Right renal pelvis (tissue), 4 donors: ENCODE results near the gene EXPH5. TPM values are rescaled to one million over a fixed set of nuclear protein-coding genes. Genes with fewer than 3 reads are reported as not detected.
A peak's percentile ranks its signal among the peaks of the same experiment; 100 is the strongest.

Experiments
- DNase-seq, 4 donors: peaks; one replicate each; pipeline ENCODE4 v3.0.0-alpha.2; 2013; ENCODE audit warnings: low read depth in 4 of 4, low spot score in 3 of 4, missing footprints in 1 of 4
- polyA plus RNA-seq, 4 donors: library from polyadenylated mRNA; unstranded; fragments of 120-200 nt; gene quantifications; one replicate each; pipeline ENCODE4 v1.2.1, GENCODE V29; 2013; ENCODE audit not compliant: insufficient read length in 4 of 4

EXPH5 gene
- polyA plus RNA-seq, 4 donors: 2.7 to 4.2 (median 3.4) TPM

DNA sequence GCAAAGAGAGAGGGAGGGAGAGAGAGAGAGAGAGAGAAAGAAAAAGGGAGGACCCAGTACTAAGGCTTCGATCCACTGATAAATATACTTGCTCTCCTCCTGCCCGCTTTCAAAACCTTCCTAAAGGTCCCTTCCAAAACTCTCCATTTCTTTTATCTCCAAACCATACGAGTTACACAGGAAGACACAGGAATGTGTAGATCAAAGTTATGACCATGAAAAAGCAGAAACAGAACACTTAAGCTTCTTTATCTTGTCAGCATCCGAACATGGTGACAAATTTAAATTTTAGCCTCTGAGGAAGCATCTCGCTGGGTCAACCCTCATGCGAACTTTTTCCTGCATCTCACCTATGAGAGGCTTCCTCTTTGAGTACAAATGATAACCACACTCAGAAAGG, 66.2 kb downstream of the EXPH5 start:
- DNase-seq: no peak

DNA sequence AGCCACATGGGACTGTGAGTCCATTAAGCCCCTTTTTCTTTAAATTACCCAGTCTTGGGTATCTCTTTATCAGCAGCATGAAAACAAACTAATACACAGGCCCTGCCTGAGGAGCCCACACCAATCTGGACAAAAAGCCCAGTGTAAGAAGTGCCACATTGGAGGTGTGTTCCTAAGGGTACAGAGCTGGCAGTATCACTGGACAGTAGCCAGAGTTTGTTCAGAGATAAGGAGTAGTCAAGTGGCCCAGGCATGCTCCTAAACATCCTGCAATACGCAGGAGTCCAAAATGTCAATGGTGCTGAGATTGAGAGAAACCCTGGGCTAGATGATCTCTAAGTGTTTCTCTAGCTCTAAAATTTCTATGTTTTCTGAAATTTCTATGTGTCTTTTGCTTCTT, 68.4 kb downstream of the EXPH5 start:
- DNase-seq: no peak

DNA sequence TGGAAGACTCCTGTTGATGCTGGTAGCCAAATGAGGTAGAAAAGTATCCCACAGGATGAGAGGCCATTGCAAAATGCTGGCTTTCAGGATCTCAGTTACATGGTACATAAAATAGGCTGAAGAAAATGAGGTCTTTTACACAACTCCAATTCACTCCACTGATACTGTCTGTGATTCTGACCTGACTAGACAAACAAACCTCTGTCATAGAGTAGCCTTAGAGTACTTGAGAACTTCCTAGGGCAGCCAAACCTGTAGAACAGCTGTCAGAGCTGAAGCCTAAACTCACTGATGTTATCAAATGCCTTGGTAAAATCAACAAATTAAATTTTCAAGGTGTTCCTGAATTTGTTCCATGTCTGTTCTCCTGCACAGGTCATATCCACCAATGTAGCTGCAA, 69.1 kb downstream of the EXPH5 start:
- no peak for DNase-seq

DNA sequence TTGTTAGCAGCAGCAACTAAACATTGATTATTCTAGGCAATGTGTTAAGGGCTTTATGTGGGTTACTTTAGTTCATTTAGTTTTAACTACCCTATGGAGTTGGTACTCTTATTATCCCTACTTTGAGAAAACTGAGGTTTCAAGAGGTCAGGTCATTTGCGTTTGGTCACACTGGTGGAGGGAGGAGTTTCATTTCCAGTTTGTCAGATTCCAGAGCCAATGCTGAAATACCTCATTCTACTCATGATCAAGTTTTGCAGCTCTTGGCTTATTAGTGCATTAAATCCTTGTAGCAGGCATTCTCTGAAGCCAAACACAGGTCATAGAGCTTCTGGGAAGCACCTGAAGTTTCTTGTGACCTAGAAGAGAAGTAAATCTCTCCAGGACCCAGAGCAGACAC, 71.2 kb downstream of the EXPH5 start:
- no peak for DNase-seq

DNA sequence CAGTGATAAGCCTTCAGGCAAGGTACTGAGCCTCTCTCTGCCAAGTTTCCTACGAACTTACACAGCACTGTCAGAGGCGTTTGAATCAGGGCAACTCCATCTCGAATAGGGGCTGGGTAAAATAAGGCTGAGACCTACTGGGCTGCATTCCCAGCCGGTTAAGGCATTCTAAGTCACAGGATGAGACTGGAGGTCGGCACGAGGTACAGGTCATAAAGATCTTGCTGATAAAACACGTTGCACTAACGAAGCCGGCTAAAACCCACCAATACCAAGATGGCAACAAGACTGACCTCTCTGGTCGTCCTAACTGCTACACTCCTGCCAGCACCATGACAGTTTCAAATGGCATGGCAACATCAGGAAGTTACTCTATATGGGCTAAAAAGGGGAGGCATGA, 75.0 kb downstream of the EXPH5 start:
- DNase-seq: no peak

DNA sequence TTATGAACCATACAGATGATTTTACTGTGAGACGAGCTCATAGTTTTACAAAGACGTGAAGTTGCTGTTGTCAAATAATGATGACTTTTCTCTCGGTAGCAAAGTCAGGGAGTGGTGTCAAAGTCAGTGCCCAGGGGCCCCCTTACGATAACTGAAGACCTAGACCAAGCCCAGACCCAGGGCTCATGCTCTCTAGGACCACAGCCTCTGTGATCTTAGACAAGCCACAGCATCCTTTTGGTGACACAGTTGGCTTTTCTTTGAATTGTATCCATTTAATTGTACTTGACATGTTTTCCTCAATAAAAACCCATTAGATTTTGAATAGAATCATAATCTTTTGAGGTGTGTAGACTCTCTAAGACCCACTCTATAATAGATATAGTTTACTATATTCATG, 77.4 kb downstream of the EXPH5 start:
- DNase-seq: no peak

DNA sequence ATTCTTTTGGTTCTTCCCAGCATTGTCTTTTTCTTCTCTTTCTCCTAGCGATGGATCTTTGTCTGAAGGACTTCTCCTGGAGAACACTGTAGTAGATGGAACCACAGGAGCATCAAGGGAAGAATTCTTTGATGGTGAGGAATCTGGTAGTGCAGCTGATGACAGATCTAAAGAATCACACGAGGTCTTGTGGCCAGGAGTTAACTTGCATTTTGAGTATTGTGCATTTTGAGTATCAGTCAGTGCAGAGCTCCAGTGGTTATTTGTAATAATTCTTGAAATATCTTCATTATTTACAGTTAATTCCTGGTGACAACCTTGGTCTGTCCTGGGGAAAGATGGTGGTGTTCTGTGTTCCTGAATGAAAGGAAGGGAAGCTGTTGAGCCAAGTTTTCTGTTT, 80.9 kb downstream of the EXPH5 start:
- DNase-seq: no peak

DNA sequence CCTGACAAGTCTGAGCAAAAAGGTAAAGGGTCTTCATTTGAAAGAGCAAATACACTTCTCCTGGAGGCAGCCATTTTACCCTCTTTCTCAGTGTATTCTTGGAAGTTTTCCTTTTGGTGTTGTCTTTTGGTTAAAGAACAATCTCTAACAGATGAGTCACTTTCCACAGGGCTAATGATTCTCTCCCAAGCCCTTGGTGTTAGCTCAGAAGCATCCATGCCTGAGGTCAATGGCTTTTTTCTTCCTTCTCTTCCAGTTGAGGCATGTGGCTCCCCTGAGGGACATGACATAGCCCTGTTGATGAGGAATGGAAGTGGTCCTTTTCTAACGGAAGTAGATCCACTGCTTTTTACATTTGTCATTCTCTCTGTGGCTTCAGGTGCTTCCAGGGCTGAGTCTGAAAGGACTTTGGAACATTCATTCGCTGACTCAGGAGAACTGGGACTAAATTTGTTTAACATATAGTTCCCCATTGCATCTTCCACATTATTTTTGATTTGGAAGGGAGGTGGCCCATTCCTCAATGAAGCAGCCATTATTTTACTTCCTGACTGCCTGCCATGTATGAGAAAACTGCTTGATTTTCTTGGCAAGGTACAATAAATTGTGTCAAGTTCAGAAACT, 81.6 kb downstream of the EXPH5 start:
- no peak for DNase-seq

DNA sequence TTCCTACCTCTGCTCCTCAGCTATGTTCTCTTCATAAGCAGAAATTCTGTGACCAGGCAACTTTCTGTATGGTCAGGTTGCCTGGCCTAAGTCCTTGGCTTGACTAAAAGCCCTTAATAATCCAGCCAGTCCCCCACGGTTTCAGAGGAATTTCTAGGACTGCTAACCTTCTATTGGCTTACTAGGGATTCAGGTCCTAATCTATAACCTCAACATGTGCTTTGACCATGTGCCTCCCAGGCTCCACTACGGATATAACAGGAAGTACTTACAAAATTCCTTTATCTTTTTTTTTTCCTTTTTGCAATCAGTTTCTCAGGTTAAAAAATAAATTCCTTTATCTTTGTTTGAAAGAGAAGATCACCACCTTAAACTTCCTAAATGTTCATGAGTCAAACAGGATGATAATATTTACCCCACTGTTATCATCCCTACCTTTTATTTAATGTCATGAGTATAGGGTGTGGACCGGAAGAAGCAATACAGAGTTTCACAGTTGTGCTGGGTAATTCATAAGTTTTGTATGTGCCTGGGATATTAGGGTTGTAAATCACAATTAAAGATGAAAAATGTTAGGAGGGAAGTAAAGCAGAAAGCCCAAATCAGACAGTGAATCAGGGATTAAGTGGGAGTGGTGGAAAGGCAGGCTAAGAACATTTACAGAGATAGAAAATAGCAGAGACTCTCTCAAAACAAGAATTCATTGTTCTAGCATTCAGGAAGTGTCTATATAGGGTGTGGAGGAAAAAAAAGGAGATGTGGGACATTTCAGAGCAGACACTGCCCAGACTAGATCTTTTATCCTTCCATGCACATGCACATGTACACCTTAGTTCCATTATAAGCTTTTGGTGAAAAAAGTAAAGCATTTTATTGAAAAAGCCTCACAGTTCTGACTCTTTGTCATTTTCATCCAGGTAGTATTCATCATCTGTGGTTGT, 84.6 kb downstream of the EXPH5 start:
- DNase-seq: no peak

DNA sequence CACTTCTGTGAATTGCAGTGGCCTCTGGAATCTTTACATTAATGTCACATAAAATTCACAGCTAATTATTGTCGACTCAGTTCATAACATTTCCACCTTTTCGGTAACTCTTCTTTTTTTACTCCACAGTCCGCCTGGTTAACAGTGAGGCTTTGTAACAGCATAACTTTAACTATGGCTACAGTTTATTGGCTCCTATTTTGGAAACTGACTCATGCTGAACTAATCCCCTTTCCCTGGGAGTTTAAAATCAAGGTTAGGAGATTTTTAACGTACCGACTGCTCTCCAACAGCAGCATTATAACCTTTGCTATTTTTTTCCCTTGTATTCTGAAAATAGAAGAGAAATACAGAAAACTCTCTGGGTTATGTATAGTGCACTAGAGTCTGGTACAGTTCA, 92.2 kb downstream of the EXPH5 start:
- DNase-seq: no peak

DNA sequence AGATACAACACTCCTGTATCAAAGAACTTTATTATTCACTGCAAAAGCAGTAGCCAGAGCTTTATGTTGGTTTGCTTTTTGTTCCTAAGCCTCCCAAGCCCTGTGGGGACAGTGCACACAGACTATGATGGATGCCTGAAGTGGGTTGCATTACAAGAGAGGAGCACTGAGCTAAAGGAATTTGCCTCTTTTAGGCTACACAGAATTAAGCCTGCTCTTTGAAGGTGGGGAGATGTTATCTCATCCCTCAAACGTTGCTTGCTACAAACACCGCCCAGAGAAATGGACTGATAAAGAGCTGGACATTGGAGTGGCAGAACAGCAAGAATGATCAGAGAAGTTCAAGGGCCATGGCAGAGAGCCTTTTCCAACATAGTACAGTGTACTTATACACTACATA, 92.8 kb downstream of the EXPH5 start:
- no peak for DNase-seq

DNA sequence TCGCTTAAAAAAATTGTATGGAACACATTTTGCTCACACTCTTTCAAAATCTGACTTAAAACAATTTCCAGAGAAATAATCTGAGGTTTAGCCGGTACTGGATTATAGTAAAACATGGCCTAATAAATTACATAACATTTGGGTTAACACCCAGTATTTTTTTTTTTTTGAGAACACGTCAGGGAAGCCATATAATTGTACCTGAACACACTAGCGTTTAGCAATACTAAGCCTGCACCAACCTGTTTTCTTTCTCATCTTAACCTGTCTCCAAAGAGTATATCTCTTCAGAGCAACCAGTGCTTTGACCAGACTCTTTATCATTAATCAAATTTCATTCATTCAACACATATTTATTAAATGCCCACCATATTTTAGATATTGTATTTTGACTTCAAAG, 93.4 kb downstream of the EXPH5 start:
- no peak for DNase-seq

DNA sequence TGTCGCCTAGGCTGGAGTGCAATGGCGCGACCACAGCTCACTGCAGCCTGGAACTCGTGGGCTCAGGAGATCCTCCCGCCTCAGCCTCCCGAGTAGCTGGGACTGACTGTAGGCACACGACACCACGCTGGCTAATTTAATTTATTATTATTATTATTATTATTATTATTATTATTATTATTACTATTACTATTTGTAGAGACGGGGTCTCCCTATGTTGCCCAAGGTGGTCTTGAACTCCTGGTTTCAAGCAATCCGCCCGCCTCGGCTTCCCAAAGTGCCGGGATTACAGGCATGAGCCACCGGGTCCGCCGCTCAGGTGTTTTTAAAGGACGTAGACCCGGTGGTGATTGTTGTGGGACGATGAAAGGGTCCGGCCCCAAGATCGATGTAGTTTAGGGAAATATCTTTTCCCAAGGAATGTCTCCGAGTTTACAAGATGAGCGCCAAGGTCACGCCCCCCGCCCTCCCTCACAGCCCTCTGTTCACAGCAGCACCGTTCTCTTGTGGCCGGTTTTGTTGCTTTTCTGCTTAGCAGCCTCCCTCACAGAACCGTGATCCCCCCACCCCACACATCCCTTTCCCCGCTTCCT, 94.7 kb downstream of the EXPH5 start:
- no peak for DNase-seq

DNA sequence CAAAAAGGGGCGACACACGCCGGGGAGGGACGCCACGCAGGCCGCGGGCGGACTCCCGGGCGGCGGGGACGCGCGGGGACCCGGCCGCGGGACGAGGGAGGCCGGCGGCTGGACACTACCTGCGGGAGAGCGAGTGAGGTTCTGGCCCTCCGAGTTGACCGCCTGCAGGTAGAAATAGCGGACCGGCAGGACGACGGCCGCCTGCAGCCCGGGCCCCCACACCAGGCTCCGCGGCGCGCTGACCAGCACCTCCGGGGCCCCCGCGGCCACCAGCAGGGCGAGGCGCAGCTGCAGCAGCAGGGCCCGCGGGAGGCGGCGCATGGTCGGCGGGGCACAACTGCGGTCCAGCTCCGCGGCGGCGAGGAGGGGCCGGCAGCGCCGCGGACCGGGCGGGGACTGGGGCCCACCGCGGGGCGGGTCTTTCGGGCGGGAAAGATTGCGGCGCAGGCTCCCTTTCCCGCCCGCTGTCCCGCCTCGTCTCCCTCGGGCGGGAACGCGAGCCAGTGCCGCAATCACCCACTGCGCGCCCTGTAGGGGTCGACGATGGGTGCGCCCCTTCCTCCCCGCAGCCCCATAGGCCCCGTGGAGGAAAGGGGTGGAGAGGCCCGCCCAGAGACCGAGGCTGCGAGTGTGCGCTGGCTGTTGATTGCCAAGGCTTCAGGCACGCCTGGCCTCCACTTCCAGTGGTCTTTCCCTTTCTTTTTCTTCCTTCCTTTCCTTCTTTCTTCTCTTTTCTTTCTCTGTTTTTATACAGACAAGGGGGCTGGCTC, 95.3 kb downstream of the EXPH5 start, which contains the start of gene POGLUT3:
Gene POGLUT3 (minus strand): TSS at position 339 of the 770 bp plus-strand sequence. CDS start 18 bp downstream, at position 321.
- peak; percentile 39 to 52 (median 42) for DNase-seq

DNA sequence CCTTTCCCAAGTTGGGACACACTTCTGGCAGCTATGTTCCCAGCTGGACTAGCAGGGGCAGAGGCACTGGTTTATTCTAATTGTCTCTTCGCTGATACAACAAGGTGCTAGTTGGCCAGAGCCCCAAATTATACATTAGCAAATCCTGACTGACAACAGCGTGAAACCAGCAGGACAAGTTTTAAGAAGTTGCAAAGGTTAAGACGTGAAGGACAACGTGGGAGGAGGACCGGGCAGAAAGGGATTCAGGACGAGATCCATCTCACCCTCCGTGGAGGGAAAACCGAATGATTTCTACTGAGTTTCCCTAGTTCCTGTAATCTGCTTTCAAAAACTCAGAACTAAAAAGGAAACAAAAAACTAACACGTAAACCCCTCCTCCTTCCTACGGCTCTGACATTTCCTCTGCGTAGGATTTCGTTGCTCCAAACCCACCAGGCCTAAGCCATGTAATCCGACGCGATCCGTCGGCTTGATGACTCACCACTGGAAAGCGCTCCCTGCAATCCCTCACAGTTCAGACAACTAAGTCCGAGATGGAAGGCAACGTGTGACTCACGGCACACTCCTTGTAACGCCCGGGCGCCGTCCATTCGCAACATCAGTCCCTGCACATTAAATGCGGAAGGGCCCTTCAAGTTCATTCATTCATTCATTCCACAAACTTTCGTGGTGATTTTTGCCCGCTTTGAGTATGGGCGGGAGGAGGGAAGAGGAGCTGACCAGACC, 96.1 kb downstream of the EXPH5 start:
- peak; percentile 84 to 88 (median 84) for DNase-seq

DNA sequence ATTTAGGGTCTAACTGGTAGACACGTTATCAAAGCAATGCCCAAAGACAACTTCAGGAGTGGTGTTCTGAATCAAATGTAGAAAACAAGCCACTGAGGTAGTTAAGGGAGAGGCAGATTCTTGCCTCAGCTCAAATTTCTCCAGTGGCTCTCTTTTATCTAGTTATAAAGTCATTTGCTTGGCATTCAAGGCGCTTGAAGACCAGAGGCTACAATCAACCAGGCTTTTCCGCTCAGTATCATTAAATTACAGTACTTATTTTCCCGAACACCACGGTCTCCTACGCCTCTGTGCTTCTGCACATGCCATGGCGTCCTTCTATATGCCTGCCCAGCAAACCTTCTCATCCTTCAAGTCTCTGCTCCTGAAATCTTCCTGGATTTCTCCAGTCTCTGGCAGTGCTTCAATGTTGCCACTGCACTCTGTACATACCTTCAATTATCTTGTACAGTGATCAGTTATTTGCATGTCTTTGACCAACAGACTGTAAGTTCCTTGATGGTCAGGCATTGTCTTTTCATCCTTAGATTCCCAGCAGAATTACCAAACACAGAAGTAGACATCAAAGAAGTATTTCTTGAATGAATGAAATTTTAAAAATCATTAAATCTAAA, 96.8 kb downstream of the EXPH5 start:
- no peak for DNase-seq

DNA sequence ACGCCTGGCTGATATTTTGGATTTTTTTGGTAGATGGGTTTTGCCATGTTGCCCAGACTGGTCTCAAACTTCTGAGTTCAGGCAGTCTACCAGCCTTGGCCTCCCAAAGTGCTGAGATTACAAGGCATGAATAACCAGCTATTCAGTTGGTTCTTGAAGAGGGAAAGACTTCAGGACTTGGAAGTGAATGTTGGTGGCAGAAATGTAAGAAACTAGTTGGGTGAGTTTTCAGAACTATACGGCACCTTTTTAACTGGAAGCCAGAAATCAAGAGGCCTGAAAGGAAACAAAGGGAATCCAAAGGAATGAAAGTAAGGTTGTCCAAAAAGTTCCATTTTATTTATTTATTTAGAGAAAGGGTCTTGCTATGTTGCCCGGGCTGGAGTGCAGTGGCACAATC, 98.2 kb downstream of the EXPH5 start:
- DNase-seq: no peak

DNA sequence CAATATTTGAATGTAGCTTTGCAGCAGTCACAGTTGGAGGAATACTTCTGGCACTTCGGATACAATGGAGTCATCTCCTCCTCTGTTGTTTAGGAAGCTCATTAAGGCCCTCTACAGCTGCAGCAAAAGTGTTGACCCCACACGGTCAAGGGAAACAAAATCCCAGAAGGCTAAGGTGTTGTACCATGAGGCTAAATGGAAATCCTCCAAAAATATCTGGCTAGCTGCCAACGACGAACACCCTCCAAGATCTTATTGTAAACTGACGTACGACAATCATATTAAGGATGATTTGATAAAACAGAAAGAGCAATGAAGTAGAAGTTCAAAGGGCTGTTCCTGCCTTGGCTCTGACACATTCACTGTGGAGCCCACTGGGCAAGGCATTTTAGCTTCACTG, 99.4 kb downstream of the EXPH5 start:
- no peak for DNase-seq

DNA sequence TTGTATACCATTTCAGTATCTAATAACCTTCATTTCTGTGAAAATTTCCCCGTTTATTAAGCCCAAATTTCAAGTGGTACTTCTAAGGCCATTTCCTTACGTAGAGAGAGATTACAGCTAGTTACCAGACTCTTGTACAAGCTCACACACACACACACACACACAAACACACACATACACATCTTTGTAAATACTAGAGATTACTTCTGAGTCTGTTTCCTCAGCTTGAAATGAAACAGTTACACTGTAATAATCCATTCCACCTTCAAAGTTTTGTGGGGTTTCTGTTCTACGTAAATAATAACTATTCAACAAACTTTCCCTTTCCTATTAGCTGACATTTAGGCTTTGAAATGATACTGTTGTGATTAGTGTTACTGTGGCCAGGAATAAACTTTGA, 101.6 kb downstream of the EXPH5 start:
- no peak for DNase-seq

DNA sequence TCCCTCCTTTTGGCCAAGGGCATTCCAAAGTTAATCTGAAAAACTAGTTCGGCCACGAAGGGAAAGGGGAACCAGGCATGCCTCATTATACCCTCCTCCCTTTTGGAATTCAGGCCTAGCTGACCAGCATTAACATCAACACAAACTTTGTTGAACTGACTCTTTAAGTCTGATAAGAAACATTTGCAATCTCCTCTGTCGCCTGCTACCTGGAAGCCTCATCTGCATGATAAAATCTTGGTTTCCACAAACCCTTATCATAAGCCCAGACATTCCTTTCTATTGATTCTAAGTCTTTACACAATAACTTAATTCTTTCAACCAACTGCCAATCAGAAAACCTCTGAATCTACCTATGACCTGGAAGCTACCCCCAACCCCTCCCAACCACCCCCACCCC, 106.7 kb downstream of the EXPH5 start:
- no peak for DNase-seq
